ENCODE results near the gene SDHAF4. TPM values are rescaled to one million over a fixed set of nuclear protein-coding genes. Genes with fewer than 3 reads are reported as not detected.

SDHAF4 gene
- total RNA-seq, 2 donors from 2014 or later = 3.0 to 7.3 TPM

GRCh38 chr6:70638468-70638867 lies 71.7 kb downstream of the SDHAF4 start:
- Histone ChIP-seq H3K4me3 (no peak overlapping the region), H3K27ac (no peak overlapping the region), H3K27me3 (no peaks in the 10 kb centered on the region), H3K9me3 (no peaks in the 10 kb centered on the region), H3K36me3 (replicated peaks in 1 of 2; ENCODE audit: insufficient read depth in 1 of 2, low read depth in 2 of 2) (no peaks in the 10 kb centered on the region), H3K4me1 (no peaks in the 10 kb centered on the region)
- DNase-seq (no peak), ATAC-seq (no peak)
- WGBS, 2 donors = 88 to 91% methylated on average over 1 of the region's 1 CpG
- intact Hi-C loops (cut with DNase I) = no loop called here
- TF ChIP-seq, protein P1, sequence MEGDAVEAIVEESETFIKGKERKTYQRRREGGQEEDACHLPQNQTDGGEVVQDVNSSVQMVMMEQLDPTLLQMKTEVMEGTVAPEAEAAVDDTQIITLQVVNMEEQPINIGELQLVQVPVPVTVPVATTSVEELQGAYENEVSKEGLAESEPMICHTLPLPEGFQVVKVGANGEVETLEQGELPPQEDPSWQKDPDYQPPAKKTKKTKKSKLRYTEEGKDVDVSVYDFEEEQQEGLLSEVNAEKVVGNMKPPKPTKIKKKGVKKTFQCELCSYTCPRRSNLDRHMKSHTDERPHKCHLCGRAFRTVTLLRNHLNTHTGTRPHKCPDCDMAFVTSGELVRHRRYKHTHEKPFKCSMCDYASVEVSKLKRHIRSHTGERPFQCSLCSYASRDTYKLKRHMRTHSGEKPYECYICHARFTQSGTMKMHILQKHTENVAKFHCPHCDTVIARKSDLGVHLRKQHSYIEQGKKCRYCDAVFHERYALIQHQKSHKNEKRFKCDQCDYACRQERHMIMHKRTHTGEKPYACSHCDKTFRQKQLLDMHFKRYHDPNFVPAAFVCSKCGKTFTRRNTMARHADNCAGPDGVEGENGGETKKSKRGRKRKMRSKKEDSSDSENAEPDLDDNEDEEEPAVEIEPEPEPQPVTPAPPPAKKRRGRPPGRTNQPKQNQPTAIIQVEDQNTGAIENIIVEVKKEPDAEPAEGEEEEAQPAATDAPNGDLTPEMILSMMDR (IDR thresholded peaks at IDR 0.05) = no peak
- no peak for TF ChIP-seq POLR2A (IDR thresholded peaks at IDR 0.05)

Other genes with a start within 250 kb of the SDHAF4 start
- gene FAM135A, start 153.4 kb upstream of the SDHAF4 start, total RNA-seq = 10 to 100 TPM; 19.4 to 29.3 TPM
- 10 to 100 TPM; 22.1 to 34.3 TPM for gene SMAP1, start 101.0 kb downstream of the SDHAF4 start, total RNA-seq

Data from body of pancreas (tissue), 4 donors.